Kidney (tissue), 14 donors: ENCODE results near the gene UPF3A. TPM values are rescaled to one million over a fixed set of nuclear protein-coding genes. Genes with fewer than 3 reads are reported as not detected.
"Not testable (repeated sequence)": the region's sequence is repeated elsewhere in the genome, so short reads cannot be mapped to it uniquely, and the experiment has no call there.

Source experiments
- DNase-seq, 5 donors: peaks; one replicate each; pipeline ENCODE4 v3.0.0-alpha.2; 2013 to 2020
- FAIRE-seq: peaks from 2 replicates; lab custom pipeline; 2012; peaks lifted over from hg19 to GRCh38; lab: Jason Lieb, UNC
- H3K27ac ChIP-seq, 2 donors: one replicate each; pipeline ENCODE4 v1.7.0; 2013; ENCODE audit warnings: low read depth in 2 of 2, low read length in 2 of 2, inconsistent platforms in 1 of 2
- H3K27me3 ChIP-seq: one replicate; pipeline ENCODE4 v1.7.1; 2013; ENCODE audit warnings: low read length, inconsistent platforms; ENCODE audit not compliant: control insufficient read depth, insufficient read depth
- H3K36me3 ChIP-seq, 3 donors: one replicate each; pipeline versions ENCODE4 v1.7.0 to v1.7.1; 2013; ENCODE audit warnings: low read length in 3 of 3, control low read depth in 1 of 3, inconsistent platforms in 1 of 3; ENCODE audit not compliant: insufficient read depth in 3 of 3, control insufficient read depth in 2 of 3
- H3K4me1 ChIP-seq, 3 donors: one replicate each; pipeline versions ENCODE4 v1.7.0 to v1.7.1; 2013; ENCODE audit warnings: low read length in 3 of 3, inconsistent platforms in 1 of 3, low read depth in 1 of 3; ENCODE audit not compliant: control insufficient read depth in 2 of 3, insufficient read depth in 2 of 3
- H3K4me3 ChIP-seq, 3 donors: one replicate each; pipeline versions ENCODE4 v1.7.0 to v1.8.1; 2013; ENCODE audit warnings: low read length in 3 of 3, control low read depth in 1 of 3, inconsistent platforms in 1 of 3
- H3K9ac ChIP-seq, 3 donors: one replicate each; pipeline versions ENCODE4 v1.7.0 to v1.7.1; 2013; ENCODE audit warnings: low read length in 3 of 3, control low read depth in 1 of 3, inconsistent platforms in 1 of 3
- H3K9me3 ChIP-seq, 3 donors: one replicate each; pipeline versions ENCODE4 v1.7.0 to v1.7.1; 2013; ENCODE audit warnings: low read length in 3 of 3, control low read depth in 1 of 3, inconsistent platforms in 1 of 3; ENCODE audit not compliant: control insufficient read depth in 2 of 3, insufficient read depth in 1 of 3
- CTCF ChIP-seq: IDR thresholded peaks from 3 replicates; pipeline ENCODE4 v1.5.1; 2012; ENCODE audit warnings: mild to moderate bottlenecking, moderate library complexity, borderline replicate concordance; ENCODE audit not compliant: insufficient read depth; ENCODE audit errors: extremely low read depth
- intact Hi-C: fragments of 100-400 bp; cut with DNase I; formaldehyde crosslinking; loops from one replicate; pipeline ENCODE4 v1.11.1; 2022
- polyA plus RNA-seq: library from polyadenylated mRNA; stranded (reverse); fragments of 350-450 nt; fragmentation: Illumina TruSeq; extraction: RNeasy Lipid Tissue Mini Kit (QIAGEN cat#74804); gene quantifications from one replicate; pipeline ENCODE4 v1.2.3, GENCODE V29; 2014; ENCODE audit warnings: low read depth, low replicate concordance; ENCODE audit not compliant: insufficient read depth
- total RNA-seq: library from RNA; stranded (reverse); fragmentation: NEBNext Ultra II Directional; extraction: Animal tissue kit (Norgen Biotek cat#: 25700); gene quantifications from one replicate; pipeline ENCODE4 v1.2.1, GENCODE V29; 2021
- donor health status: control.
- donor health status: control.
- donor health status: control.
- donor health status: control.
- donor health status: control.
- donor health status: DM: yes; HTN: yes; CAD: no.
- donor health status: Normal renal cell carcinoma (clear cell type).

The UPF3A gene
- total and polyA plus RNA-seq, 2 donors from 2014 or later: 34.5 to 41.7 TPM

- intact Hi-C loops: no loop called here
- no peak for FAIRE-seq
- no peak for TF ChIP-seq CTCF
These were observed 57.6 kb downstream of the UPF3A start for GRCh38 chr13:114338959-114339358.

GRCh38 chr13:114339857-114340534, 58.6 kb downstream of the UPF3A start:
- Histone ChIP-seq H3K27me3 (no peaks in the 10 kb centered on the region), H3K4me3 (no peak overlapping the region), H3K9ac (no peak overlapping the region), H3K4me1 (no peaks in the 10 kb centered on the region), H3K27ac (no peak overlapping the region), H3K9me3 (no peaks in the 10 kb centered on the region), H3K36me3 (no peaks in the 10 kb centered on the region)
- intact Hi-C loops: no loop called here
- TF ChIP-seq CTCF: peak; percentile 35
- DNase-seq (peak in 3 of 5 donors; percentile 17 to 44 (median 22)), FAIRE-seq (no peak)

More at GRCh38 chr13:114338959-114339358, 57.6 kb downstream of the UPF3A start:
- Histone ChIP-seq H3K27me3 (no peaks in the 10 kb centered on the region), H3K27ac (no peak overlapping the region), H3K36me3 (no peaks in the 10 kb centered on the region), H3K4me1 (no peaks in the 10 kb centered on the region), H3K9me3 (no peaks in the 10 kb centered on the region), H3K4me3 (no peak overlapping the region), H3K9ac (no peak overlapping the region)
- DNase-seq: no peak

- no peaks in the 10 kb centered on the region for H3K4me1 ChIP-seq
- no peaks in the 10 kb centered on the region for H3K36me3 ChIP-seq
- FAIRE-seq (no peak), DNase-seq (no peak)
- no peak overlapping the region for H3K27ac ChIP-seq
- no peak overlapping the region for H3K4me3 ChIP-seq
- no peak overlapping the region for H3K9ac ChIP-seq
- no peaks in the 10 kb centered on the region for H3K9me3 ChIP-seq
- no peaks in the 10 kb centered on the region for H3K27me3 ChIP-seq
- TF ChIP-seq CTCF: no peak
- intact Hi-C loops: no loop called here
These were observed 59.8 kb downstream of the UPF3A start for GRCh38 chr13:114341003-114341777.

GRCh38 chr13:114347256-114347655, 65.9 kb downstream of the UPF3A start:
- H3K27me3 ChIP-seq, H3K9me3 ChIP-seq, DNase-seq, H3K4me1 ChIP-seq, H3K9ac ChIP-seq, H3K27ac ChIP-seq, H3K36me3 ChIP-seq, FAIRE-seq, H3K4me3 ChIP-seq, intact Hi-C loops: not testable (repeated sequence)

GRCh38 chr13:114352763-114353162, 71.4 kb downstream of the UPF3A start:
- H3K4me3 ChIP-seq, H3K9ac ChIP-seq, H3K4me1 ChIP-seq, intact Hi-C loops, H3K9me3 ChIP-seq, H3K27me3 ChIP-seq, H3K36me3 ChIP-seq, FAIRE-seq, H3K27ac ChIP-seq: not testable (repeated sequence)
- DNase-seq: peak in 1 of 5 donors; percentile 74

GRCh38 chr13:114353382-114353781, 72.0 kb downstream of the UPF3A start:
- H3K4me3 ChIP-seq, H3K27me3 ChIP-seq, H3K9me3 ChIP-seq, H3K36me3 ChIP-seq, FAIRE-seq, H3K9ac ChIP-seq, DNase-seq, intact Hi-C loops, H3K4me1 ChIP-seq, H3K27ac ChIP-seq: not testable (repeated sequence)
